Right lobe of liver (tissue), 4 donors: ENCODE data around the gene AKR7A2.

ENCODE experiments used
- CTCF ChIP-seq, 4 donors: fragments of 200-600 bp in 3 of 4; fragments of 450-650 bp in 1 of 4; IDR thresholded peaks; one replicate each; pipeline versions ENCODE4 v1.5.1 to v1.8.0; 2016 to 2022; ENCODE audit warnings: antibody characterized with exemption in 4 of 4, mild to moderate bottlenecking in 2 of 4
- POLR2A ChIP-seq: fragments of 450-650 bp; IDR thresholded peaks from one replicate; pipeline ENCODE4 v1.6.1; 2017; ENCODE audit warnings: antibody characterized with exemption, mild to moderate bottlenecking
- donor health status: DM: no; HTN: no; CAD: no.
- donor health status: DM: no; HTN: no; CAD: no.
- donor health status: DM: no; HTN: yes; CAD: no.

GRCh38 chr1:19273106-19273843 lies 38.7 kb downstream of the AKR7A2 start:
- no peak for TF ChIP-seq CTCF (IDR thresholded peaks at IDR 0.05)
- TF ChIP-seq POLR2A, result no peak
